Measurements from ENCODE around the gene DNAH11. TPM values are rescaled to one million over a fixed set of nuclear protein-coding genes. Genes with fewer than 3 reads are reported as not detected.
A peak's percentile ranks its signal among the peaks of the same experiment; 100 is the strongest.
"Not testable (repeated sequence)": the region's sequence is repeated elsewhere in the genome, so short reads cannot be mapped to it uniquely, and the experiment has no call there.

DNAH11 gene
- total RNA-seq, 4 donors from 2014 or later = 0.10 to 0.62 (median 0.23) TPM

DNA sequence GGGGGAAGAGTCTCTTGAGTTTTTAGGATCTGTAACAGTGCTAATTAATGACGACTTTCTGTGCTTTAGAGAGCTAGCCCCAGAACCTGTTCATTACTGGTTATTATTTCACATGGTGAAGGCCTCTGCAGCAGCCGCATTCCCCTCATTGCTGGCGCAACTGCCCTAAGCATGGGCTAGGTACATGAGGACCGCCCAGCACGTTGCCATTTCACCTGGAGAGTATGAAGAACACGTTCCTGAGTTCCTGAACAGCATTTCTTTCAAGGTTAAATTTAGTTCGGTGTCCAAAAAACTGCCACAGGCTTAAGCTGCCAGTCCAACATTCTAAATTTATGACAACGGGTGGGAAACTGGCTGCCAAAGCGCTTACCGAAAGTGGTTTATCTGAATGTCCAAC is 177.0 kb downstream of the DNAH11 start:
- no peaks in the 10 kb centered on the region for H3K27me3 ChIP-seq
- H3K9me3 ChIP-seq = no peaks in the 10 kb centered on the region
- DNase-seq = no peak
- intact Hi-C loops (cut with DNase I; ENCODE audit: low total_unique reads) (no loop called here), in situ Hi-C loops (cut with MboI; ENCODE audit: low sequenced_read_pairs in 4 of 4) (no loop called here)
- H3K36me3 ChIP-seq = no peaks in the 10 kb centered on the region
- no peak overlapping the region for H3K27ac ChIP-seq
- no peaks in the 10 kb centered on the region for H3K4me1 ChIP-seq
- no peak for TF ChIP-seq POLR2A (IDR thresholded peaks at IDR 0.05)
- TF ChIP-seq, protein P1, sequence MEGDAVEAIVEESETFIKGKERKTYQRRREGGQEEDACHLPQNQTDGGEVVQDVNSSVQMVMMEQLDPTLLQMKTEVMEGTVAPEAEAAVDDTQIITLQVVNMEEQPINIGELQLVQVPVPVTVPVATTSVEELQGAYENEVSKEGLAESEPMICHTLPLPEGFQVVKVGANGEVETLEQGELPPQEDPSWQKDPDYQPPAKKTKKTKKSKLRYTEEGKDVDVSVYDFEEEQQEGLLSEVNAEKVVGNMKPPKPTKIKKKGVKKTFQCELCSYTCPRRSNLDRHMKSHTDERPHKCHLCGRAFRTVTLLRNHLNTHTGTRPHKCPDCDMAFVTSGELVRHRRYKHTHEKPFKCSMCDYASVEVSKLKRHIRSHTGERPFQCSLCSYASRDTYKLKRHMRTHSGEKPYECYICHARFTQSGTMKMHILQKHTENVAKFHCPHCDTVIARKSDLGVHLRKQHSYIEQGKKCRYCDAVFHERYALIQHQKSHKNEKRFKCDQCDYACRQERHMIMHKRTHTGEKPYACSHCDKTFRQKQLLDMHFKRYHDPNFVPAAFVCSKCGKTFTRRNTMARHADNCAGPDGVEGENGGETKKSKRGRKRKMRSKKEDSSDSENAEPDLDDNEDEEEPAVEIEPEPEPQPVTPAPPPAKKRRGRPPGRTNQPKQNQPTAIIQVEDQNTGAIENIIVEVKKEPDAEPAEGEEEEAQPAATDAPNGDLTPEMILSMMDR (IDR thresholded peaks at IDR 0.05 in 4 of 5, conservative IDR thresholded peaks at IDR 0.05 in 1 of 5) = no peak
- no peak overlapping the region for H3K4me3 ChIP-seq
- ATAC-seq = no peak

DNA sequence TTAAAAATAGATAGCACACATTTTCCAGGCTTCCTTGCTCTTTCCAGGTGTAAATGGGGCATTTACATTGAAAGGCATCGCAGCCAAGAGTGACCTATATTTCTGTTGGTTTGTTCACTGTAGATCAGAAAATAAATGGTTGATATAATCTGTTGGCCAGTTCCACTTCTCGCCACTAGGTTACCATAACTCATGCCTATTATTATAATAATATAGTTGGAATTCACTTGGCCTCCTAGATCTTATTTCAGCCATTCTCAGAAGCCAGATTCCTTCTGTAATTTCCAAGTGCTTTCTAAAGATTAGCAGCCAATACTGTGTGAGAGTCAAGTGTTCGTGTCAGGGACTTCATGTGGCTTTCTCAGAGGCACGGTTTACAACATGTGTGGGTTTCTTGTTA is 179.5 kb downstream of the DNAH11 start:
- ATAC-seq = no peak
- Histone ChIP-seq H3K27me3 (no peaks in the 10 kb centered on the region), H3K9me3 (no peaks in the 10 kb centered on the region), H3K4me1 (no peaks in the 10 kb centered on the region), H3K36me3 (no peaks in the 10 kb centered on the region), H3K27ac (no peak overlapping the region), H3K4me3 (no peak overlapping the region)
- TF ChIP-seq POLR2A (IDR thresholded peaks at IDR 0.05) = no peak
- TF ChIP-seq, protein P1 (IDR thresholded peaks at IDR 0.05 in 4 of 5, conservative IDR thresholded peaks at IDR 0.05 in 1 of 5) = peak in 1 of 5 experiments; percentile 20
- in situ Hi-C loops (cut with MboI; ENCODE audit: low sequenced_read_pairs in 4 of 4) = no loop called here
- intact Hi-C loops (cut with DNase I; ENCODE audit: low total_unique reads) = no loop called here
- no peak for DNase-seq

DNA sequence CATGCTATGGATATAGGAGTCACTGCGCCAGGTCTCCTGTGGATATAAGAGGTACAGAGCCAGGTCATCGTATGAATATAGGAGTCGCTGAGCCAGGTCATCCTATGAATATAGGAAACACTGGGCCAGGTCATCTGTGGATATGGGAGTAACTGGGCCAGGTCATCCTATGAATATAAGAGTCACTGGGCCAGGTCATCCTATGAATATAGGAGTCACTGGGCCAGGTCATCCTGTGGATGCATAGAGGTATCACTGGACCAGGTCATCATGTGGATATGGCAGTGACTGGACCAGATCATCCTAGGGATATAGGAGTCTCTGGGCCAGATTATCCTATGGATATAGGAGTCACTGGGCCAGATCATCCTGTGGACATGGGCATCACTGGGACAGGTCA is 181.7 kb downstream of the DNAH11 start:
- ATAC-seq = no peak
- in situ Hi-C loops (cut with MboI; ENCODE audit: low sequenced_read_pairs in 4 of 4) = no loop called here

DNA sequence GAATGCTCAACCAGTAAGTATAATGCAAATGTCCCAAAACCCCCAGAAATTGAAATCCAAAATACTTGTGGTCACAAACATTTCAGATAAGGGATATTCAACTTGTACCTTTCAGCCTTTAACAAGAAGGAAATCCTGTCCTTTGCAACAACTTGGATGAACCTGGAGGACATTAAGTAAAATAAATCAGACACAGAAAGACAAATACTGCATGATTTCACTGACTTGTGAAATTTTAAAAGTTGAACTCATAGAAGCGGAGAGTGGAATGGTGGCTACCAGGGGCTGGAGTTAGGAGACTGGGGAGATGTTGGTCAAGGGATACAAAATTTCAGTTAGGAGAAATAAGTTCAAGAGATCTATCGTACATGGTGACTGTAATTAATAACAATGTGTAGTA is 187.6 kb downstream of the DNAH11 start:
- in situ Hi-C loops (cut with MboI; ENCODE audit: low sequenced_read_pairs in 4 of 4) = no loop called here
- Histone ChIP-seq H3K27ac (no peak overlapping the region), H3K4me1 (no peaks in the 10 kb centered on the region), H3K36me3 (no peaks in the 10 kb centered on the region), H3K9me3 (no peaks in the 10 kb centered on the region), H3K4me3 (no peak overlapping the region), H3K27me3 (no peaks in the 10 kb centered on the region)
- ATAC-seq (no peak), DNase-seq (no peak)
- intact Hi-C loops (cut with DNase I; ENCODE audit: low total_unique reads) = no loop called here
- TF ChIP-seq, protein P1 (IDR thresholded peaks at IDR 0.05 in 4 of 5, conservative IDR thresholded peaks at IDR 0.05 in 1 of 5) = no peak
- no peak for TF ChIP-seq POLR2A (IDR thresholded peaks at IDR 0.05)

More for the DNA sequence above, 181.7 kb downstream of the DNAH11 start:
- no peak overlapping the region for H3K4me3 ChIP-seq
- no peaks in the 10 kb centered on the region for H3K9me3 ChIP-seq
- no peaks in the 10 kb centered on the region for H3K36me3 ChIP-seq
- DNase-seq = no peak
- no peaks in the 10 kb centered on the region for H3K4me1 ChIP-seq
- TF ChIP-seq, protein P1 (IDR thresholded peaks at IDR 0.05 in 4 of 5, conservative IDR thresholded peaks at IDR 0.05 in 1 of 5) = no peak
- TF ChIP-seq POLR2A (IDR thresholded peaks at IDR 0.05) = no peak
- intact Hi-C loops (cut with DNase I; ENCODE audit: low total_unique reads) = no loop called here
- H3K27me3 ChIP-seq = no peaks in the 10 kb centered on the region
- H3K27ac ChIP-seq = no peak overlapping the region

DNA sequence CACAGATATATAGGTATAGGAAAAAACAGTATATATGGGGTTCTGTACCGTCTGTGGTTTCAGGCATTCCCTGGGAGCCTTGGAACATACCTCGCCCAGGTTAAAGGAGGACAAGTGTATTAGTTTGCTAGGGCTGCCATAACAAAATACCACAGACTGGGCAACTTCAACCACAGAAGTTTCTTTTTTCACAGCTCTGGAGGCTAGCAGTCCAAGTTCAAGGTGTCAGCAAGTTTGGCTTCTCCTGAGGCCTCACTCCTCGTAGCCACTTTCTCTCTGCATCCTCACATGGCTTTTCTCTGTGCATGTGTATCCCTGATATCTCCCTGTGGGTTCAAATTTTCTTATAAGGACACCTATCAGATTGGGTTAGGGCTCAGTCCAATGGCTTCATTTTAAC is 189.1 kb downstream of the DNAH11 start:
- Histone ChIP-seq H3K4me1 (no peaks in the 10 kb centered on the region), H3K27ac (no peak overlapping the region), H3K27me3 (no peaks in the 10 kb centered on the region), H3K36me3 (no peaks in the 10 kb centered on the region), H3K9me3 (no peaks in the 10 kb centered on the region), H3K4me3 (no peak overlapping the region)
- in situ Hi-C loops (cut with MboI; ENCODE audit: low sequenced_read_pairs in 4 of 4) (no loop called here), intact Hi-C loops (cut with DNase I; ENCODE audit: low total_unique reads) (no loop called here)
- no peak for DNase-seq
- no peak for ATAC-seq
- TF ChIP-seq, protein P1 (IDR thresholded peaks at IDR 0.05 in 4 of 5, conservative IDR thresholded peaks at IDR 0.05 in 1 of 5) = no peak
- no peak for TF ChIP-seq POLR2A (IDR thresholded peaks at IDR 0.05)

DNA sequence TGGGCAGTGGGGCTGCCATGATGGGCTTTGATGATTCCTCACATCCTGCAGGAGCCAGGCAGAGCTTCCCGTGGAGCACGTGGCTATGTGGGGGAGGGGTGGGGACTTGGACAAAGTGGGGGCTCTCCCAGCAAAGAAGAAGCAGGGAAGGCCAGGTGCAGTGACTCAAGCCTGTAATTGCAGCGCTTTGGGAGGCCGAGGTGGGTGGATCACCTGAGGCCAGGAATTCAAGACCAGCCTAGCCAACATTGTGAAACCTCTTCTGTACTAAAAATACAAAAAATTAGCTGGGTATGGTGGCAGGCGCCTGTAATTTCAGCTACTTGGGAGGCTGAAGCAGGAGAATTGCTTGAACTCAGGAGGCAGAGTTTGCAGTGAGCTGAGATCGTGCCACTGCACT is 190.1 kb downstream of the DNAH11 start:
- H3K9me3 ChIP-seq; intact Hi-C loops (cut with DNase I; ENCODE audit: low total_unique reads); H3K4me1 ChIP-seq; ATAC-seq; DNase-seq; H3K36me3 ChIP-seq; H3K4me3 ChIP-seq; H3K27ac ChIP-seq; H3K27me3 ChIP-seq; in situ Hi-C loops (cut with MboI; ENCODE audit: low sequenced_read_pairs in 4 of 4): not testable (repeated sequence)
